ENCODE results near the gene CFAP299.

GRCh38 chr4:80619070-80619674 lies 283.6 kb downstream of the CFAP299 start:
- TF ChIP-seq UBTF (IDR thresholded peaks at IDR 0.05; ENCODE audit: borderline replicate concordance in 1 of 2, low read depth in 2 of 2, low read length in 2 of 2) (no peak), TAF1 (IDR thresholded peaks at IDR 0.05; ENCODE audit: control insufficient read depth, extremely low read depth, insufficient read depth, low read length, severe bottlenecking) (no peak), SREBF1 (IDR thresholded peaks at IDR 0.05; ENCODE audit: borderline replicate concordance, low read depth, low read length) (no peak), ZNF239 (CRISPR knock-in tag; IDR thresholded peaks at IDR 0.05) (no peak), EZH2 (IDR thresholded peaks at IDR 0.05; ENCODE audit: borderline replicate concordance, low read depth, low read length) (no peak), ZSCAN29 (IDR thresholded peaks at IDR 0.05) (no peak), ZNF282 (CRISPR knock-in tag; IDR thresholded peaks at IDR 0.05) (no peak)

All from K562 (cell line).